Kidney epithelial cell (primary cell): ENCODE data around the gene URB1. TPM values are rescaled to one million over a fixed set of nuclear protein-coding genes. Genes with fewer than 3 reads are reported as not detected.
"Not testable (repeated sequence)": the region's sequence is repeated elsewhere in the genome, so short reads cannot be mapped to it uniquely, and the experiment has no call there.

Experiments
- DNase-seq: peaks from one replicate; pipeline ENCODE4 v3.0.0-alpha.2; 2010; ENCODE audit warnings: low read depth
- H3K27me3 ChIP-seq: 2 replicates; pipeline ENCODE4 v1.6.0; 2011; ENCODE audit warnings: low read length; ENCODE audit not compliant: control insufficient read depth, insufficient read depth
- H3K36me3 ChIP-seq: 2 replicates; pipeline ENCODE4 v1.5.1; 2011; ENCODE audit warnings: low read length; ENCODE audit not compliant: control insufficient read depth, insufficient read depth
- H3K4me3 ChIP-seq: 2 replicates; pipeline ENCODE4 v1.5.1; 2011; ENCODE audit warnings: low read depth, mild to moderate bottlenecking, control low read depth, low read length
- total RNA-seq: library from RNA; depleted of rRNA; stranded (reverse); fragments of >200 nt; gene quantifications from 2 replicates; pipeline ENCODE4 v1.2.3, GENCODE V29; 2015
- TF ChIP-seq, protein P1 (sequence below): IDR thresholded peaks from 2 replicates; pipeline ENCODE4 v1.5.1; 2011; ENCODE audit warnings: mild to moderate bottlenecking, moderate library complexity, low read length, control low read depth, inconsistent platforms; ENCODE audit not compliant: insufficient read depth, poor library complexity, severe bottlenecking

The URB1 gene
- total RNA-seq, 1 donor from 2014 or later: 17.8 TPM

GRCh38 chr21:32276671-32277070, 116.1 kb downstream of the URB1 start:
- H3K4me3 ChIP-seq: no peak overlapping the region
- DNase-seq: no peak
- H3K36me3 ChIP-seq: no peaks in the 10 kb centered on the region
- H3K27me3 ChIP-seq: no peaks in the 10 kb centered on the region
- TF ChIP-seq, protein P1, sequence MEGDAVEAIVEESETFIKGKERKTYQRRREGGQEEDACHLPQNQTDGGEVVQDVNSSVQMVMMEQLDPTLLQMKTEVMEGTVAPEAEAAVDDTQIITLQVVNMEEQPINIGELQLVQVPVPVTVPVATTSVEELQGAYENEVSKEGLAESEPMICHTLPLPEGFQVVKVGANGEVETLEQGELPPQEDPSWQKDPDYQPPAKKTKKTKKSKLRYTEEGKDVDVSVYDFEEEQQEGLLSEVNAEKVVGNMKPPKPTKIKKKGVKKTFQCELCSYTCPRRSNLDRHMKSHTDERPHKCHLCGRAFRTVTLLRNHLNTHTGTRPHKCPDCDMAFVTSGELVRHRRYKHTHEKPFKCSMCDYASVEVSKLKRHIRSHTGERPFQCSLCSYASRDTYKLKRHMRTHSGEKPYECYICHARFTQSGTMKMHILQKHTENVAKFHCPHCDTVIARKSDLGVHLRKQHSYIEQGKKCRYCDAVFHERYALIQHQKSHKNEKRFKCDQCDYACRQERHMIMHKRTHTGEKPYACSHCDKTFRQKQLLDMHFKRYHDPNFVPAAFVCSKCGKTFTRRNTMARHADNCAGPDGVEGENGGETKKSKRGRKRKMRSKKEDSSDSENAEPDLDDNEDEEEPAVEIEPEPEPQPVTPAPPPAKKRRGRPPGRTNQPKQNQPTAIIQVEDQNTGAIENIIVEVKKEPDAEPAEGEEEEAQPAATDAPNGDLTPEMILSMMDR: no peak

DNA sequence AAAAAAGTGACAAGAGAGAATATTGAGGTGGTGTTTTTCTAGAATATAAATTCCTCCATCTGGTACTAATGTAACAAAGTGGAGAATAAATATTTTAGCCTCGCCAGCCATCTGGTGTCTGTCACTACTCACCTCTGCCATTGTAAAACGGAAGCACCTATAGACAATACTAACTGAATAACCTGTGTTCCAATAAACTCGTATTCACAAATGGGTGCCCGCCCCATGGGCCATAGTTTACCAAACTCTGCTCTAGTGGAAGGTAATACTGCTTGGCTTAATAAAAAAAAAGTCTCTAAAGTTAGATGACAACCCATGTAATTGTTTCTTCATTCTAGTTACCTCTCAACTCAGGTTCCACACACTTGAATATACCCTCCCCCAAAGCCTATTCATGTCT, 122.1 kb downstream of the URB1 start:
- Histone ChIP-seq H3K4me3 (no peak overlapping the region), H3K36me3 (no peaks in the 10 kb centered on the region), H3K27me3 (no peaks in the 10 kb centered on the region)
- DNase-seq: no peak
- TF ChIP-seq, protein P1: no peak

- DNase-seq, H3K27me3 ChIP-seq, H3K36me3 ChIP-seq, H3K4me3 ChIP-seq: not testable (repeated sequence)
These were observed 127.5 kb downstream of the URB1 start for GRCh38 chr21:32265321-32265720.

- Histone ChIP-seq H3K36me3 (no peaks in the 10 kb centered on the region), H3K4me3 (no peak overlapping the region), H3K27me3 (no peaks in the 10 kb centered on the region)
- no peak for DNase-seq
- TF ChIP-seq, protein P1: no peak
These were observed 130.9 kb downstream of the URB1 start for GRCh38 chr21:32261929-32262328.

Other genes starting within 250 kb of the URB1 start
- 10.1 and 15.6 TPM in 2 replicates for gene MIS18A, start 114.0 kb downstream of the URB1 start, total RNA-seq
- not detected in 2 replicates for gene MRAP, start 94.2 kb downstream of the URB1 start, total RNA-seq
- 0.54 and 1.1 TPM in 2 replicates for gene EVA1C, start 19.7 kb upstream of the URB1 start, total RNA-seq
- gene TCP10L, start 192.5 kb upstream of the URB1 start, total RNA-seq: 1.1 TPM in 1 of 2 replicates, not detected in the other
- 62.6 and 75.0 TPM in 2 replicates for gene CFAP298, start 219.4 kb upstream of the URB1 start, total RNA-seq